Suprapubic skin (tissue), 4 donors: ENCODE data around the gene KIAA0753. TPM values are rescaled to one million over a fixed set of nuclear protein-coding genes. Genes with fewer than 3 reads are reported as not detected.

Experiments
- DNase-seq, 2 donors: peaks; one replicate each; pipeline ENCODE4 v3.0.0-alpha.2; 2019; ENCODE audit warnings: low spot score in 2 of 2
- H3K27ac ChIP-seq: fragments of 200-600 bp; sonication (generic); one replicate; pipeline ENCODE4 v1.5.1; 2019
- H3K27me3 ChIP-seq: fragments of 200-600 bp; sonication (generic); one replicate; pipeline ENCODE4 v1.5.1; 2019
- H3K36me3 ChIP-seq: fragments of 200-600 bp; sonication (generic); one replicate; pipeline ENCODE4 v1.5.1; 2019
- H3K4me1 ChIP-seq: fragments of 200-600 bp; sonication (generic); one replicate; pipeline ENCODE4 v1.5.1; 2019
- H3K4me3 ChIP-seq: fragments of 200-600 bp; sonication (generic); one replicate; pipeline ENCODE4 v1.5.1; 2019; ENCODE audit warnings: mild to moderate bottlenecking
- H3K9me3 ChIP-seq: fragments of 200-600 bp; sonication (generic); one replicate; pipeline ENCODE4 v1.5.1; 2019
- EP300 ChIP-seq: sonication (generic); formaldehyde crosslinking; IDR thresholded peaks from one replicate; pipeline ENCODE4 v1.6.1; 2017; ENCODE audit warnings: antibody characterized with exemption
- POLR2A ChIP-seq, 2 donors: fragments of 450-650 bp; IDR thresholded peaks; one replicate each; pipeline ENCODE4 v1.6.1; 2017; ENCODE audit warnings: antibody characterized with exemption in 2 of 2, mild to moderate bottlenecking in 2 of 2, moderate library complexity in 2 of 2
- POLR2AphosphoS5 ChIP-seq, 3 donors: sonication (generic); formaldehyde crosslinking; IDR thresholded peaks; one replicate each; pipeline ENCODE4 v1.6.1; 2017; ENCODE audit warnings: antibody characterized with exemption in 3 of 3
- WGBS: methylation state at CpG from one replicate; pipeline ENCODE4 v1.1.5; 2018; 5-methylcytosine and 5-hydroxymethylcytosine counted together
- total RNA-seq, 4 donors: library from RNA; depleted of rRNA; stranded (reverse); fragments of >200 nt; gene quantifications; one replicate each; pipeline ENCODE4 v1.1.0, GENCODE V29; 2016
- TF ChIP-seq, protein P1 (sequence below), 2 donors: fragments of 200-600 bp in 1 of 2; fragments of 450-650 bp in 1 of 2; sonication (generic) in 1 of 2; IDR thresholded peaks; one replicate each; pipeline ENCODE4 v1.5.1; 2016 to 2019; ENCODE audit warnings: antibody characterized with exemption in 2 of 2, mild to moderate bottlenecking in 1 of 2, moderate library complexity in 1 of 2

Gene KIAA0753
- total RNA-seq, 4 donors from 2014 or later: 4.9 to 24.9 (median 10.4) TPM

DNA sequence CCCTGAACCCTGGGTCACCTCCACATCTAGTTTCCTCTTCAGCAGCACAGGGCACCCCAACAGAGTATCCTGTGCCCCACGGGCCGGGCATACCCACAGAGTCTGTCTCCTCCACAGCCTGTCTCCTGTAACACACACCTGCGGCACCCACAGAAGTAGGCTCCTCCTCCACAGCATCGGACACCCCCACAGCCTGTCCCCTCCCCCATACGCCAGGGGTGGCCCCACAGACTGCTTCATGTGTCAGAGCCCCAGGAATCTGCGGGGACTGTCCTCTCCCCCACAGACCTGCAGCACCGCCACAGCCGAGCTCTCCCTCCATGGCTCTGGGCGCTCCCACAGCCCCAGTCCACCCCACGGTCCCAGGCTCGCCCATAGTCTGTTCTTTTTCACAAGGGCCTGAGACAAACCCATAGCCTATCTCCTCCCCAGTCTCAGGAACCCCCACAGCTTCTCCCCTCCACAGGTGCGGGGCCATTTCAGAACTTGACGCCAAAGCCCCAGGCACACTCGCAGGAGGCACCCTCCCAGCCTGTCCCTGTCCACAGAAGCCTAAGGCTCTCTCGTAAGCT, 1.4 kb downstream of the KIAA0753 start:
- peaks cover 51% of the 10 kb centered on the region for H3K4me1 ChIP-seq
- DNase-seq: no peak
- peak overlapping the region; percentile 89 for H3K4me3 ChIP-seq
- no peaks in the 10 kb centered on the region for H3K9me3 ChIP-seq
- no peak overlapping the region for H3K27ac ChIP-seq
- TF ChIP-seq EP300 (no peak), POLR2AphosphoS5 (IDR thresholded peaks at IDR 0.05) (no peak), POLR2A (IDR thresholded peaks at IDR 0.05) (no peak)
- TF ChIP-seq, protein P1, sequence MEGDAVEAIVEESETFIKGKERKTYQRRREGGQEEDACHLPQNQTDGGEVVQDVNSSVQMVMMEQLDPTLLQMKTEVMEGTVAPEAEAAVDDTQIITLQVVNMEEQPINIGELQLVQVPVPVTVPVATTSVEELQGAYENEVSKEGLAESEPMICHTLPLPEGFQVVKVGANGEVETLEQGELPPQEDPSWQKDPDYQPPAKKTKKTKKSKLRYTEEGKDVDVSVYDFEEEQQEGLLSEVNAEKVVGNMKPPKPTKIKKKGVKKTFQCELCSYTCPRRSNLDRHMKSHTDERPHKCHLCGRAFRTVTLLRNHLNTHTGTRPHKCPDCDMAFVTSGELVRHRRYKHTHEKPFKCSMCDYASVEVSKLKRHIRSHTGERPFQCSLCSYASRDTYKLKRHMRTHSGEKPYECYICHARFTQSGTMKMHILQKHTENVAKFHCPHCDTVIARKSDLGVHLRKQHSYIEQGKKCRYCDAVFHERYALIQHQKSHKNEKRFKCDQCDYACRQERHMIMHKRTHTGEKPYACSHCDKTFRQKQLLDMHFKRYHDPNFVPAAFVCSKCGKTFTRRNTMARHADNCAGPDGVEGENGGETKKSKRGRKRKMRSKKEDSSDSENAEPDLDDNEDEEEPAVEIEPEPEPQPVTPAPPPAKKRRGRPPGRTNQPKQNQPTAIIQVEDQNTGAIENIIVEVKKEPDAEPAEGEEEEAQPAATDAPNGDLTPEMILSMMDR (IDR thresholded peaks at IDR 0.05): no peak
- H3K36me3 ChIP-seq: peaks cover 10% of the 10 kb centered on the region
- H3K27me3 ChIP-seq: no peaks in the 10 kb centered on the region
- WGBS: 5% methylated on average over 4 of the region's 15 CpGs

DNA sequence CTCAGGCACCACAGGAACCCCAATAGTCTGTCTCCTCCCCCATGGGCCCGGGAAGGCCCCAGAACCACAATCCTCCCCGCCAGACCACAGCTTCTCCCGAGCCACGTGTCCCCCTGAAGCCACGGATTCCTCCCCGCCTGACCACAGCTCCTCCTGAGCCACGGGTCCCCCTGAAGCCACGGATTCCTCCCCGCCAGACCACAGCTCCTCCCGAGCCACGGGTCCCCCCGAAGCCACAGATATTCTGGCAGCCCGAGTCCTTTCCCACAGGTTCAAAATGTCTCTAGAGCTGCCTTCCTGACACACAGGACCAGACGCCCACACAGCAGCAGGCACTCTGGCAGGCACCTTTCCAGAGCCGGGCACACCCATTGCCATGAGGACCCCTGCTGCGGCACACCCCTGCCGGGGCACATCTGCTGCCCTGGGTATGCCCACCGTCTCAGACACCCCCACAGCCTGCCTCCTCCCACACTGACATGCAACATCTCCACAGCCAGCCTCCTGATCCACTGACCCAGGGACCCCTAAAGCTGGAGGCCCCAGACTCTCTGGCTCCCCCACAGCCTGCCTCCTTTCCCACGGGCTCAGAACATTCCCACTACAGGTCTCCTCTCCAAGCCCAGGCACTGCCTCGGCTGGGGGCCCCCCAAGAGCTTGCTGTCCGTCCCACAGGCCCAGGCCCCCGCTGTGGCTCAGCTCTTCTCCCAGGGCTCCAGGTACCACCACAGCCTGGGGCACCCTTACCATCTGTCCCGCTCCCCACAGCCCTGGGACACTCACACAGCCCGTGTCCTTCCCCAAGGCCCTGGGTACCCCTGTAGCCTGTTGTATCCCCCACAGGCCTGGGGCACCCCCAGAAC, 2.2 kb downstream of the KIAA0753 start:
- Histone ChIP-seq H3K9me3 (no peaks in the 10 kb centered on the region), H3K4me1 (peaks cover 45% of the 10 kb centered on the region), H3K27me3 (no peaks in the 10 kb centered on the region), H3K4me3 (no peak overlapping the region), H3K27ac (no peak overlapping the region), H3K36me3 (peaks cover 12% of the 10 kb centered on the region)
- DNase-seq: no peak
- WGBS: 84% methylated on average over 23 of the region's 24 CpGs
- TF ChIP-seq EP300 (no peak), POLR2A (IDR thresholded peaks at IDR 0.05) (no peak), POLR2AphosphoS5 (IDR thresholded peaks at IDR 0.05) (no peak)
- TF ChIP-seq, protein P1 (IDR thresholded peaks at IDR 0.05): no peak

DNA sequence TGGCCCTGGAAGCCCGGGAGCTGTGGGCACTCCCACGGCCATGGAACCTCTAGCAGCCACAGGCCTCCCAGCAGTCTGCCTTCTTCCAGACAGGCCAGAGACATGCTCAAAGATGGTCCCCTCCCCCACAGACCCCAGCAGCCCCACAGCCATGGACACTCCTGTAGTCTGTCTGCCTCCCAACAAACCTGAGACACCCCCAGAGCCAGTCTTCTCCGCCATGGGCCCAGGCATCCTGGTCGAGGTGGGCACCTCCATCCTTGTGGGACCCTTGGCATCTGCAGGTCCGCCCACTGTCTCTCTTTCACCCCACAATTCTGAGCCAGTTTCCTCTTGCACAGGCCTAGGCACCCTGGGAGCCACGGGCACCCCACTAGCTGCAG, 3.1 kb downstream of the KIAA0753 start:
- peaks cover 37% of the 10 kb centered on the region for H3K4me1 ChIP-seq

DNA sequence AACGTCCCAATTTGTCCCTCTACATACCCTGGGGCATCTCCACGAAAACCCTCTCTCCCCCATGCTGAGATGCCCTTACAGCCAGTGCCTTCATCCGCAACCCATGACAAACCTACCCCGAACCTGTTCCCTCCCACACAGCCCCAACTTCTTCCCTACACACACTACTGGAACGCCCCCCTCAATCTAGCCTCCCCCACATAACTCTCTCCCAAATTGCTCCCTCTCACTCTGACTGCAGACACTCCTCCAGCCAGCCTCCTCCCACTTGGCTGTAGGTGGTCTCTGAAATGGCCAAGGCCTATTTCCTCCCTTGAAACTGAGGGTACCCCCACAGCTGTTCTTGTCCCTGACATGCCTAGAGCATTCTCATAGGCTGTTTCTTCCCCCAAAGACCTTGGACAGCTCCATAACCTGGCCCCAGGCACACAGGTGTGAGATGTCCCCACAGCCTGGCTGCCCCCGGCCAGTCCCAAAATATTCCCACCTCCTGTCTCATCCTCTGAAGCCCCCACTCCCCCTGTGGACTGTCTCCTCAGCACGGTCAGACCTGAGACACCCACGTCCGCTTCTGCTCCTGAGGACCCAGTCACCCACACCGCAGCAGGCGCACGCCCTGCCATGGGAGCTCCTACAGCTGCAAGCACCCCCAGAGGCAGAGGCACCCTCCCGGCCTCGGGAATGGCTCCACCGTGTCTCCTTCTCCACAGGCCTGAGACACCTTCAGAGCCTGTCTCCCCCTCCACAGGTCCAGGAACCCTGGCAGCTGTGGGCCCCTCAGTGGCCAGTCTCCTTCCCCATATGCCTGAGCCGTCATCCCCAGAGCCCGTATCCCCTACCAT, 3.7 kb downstream of the KIAA0753 start:
- no peak overlapping the region for H3K4me3 ChIP-seq
- H3K27me3 ChIP-seq: no peaks in the 10 kb centered on the region
- TF ChIP-seq POLR2A (IDR thresholded peaks at IDR 0.05) (no peak), POLR2AphosphoS5 (IDR thresholded peaks at IDR 0.05) (no peak), EP300 (no peak)
- TF ChIP-seq, protein P1 (IDR thresholded peaks at IDR 0.05): no peak
- H3K36me3 ChIP-seq: peaks cover 25% of the 10 kb centered on the region
- H3K27ac ChIP-seq: no peak overlapping the region
- no peak for DNase-seq
- WGBS: 94% methylated on average over 14 of the region's 17 CpGs
- H3K9me3 ChIP-seq: no peaks in the 10 kb centered on the region
- peaks cover 31% of the 10 kb centered on the region for H3K4me1 ChIP-seq

More for the DNA sequence above, 3.1 kb downstream of the KIAA0753 start:
- no peak for DNase-seq
- no peak for TF ChIP-seq EP300
- no peak for TF ChIP-seq POLR2A (IDR thresholded peaks at IDR 0.05)
- TF ChIP-seq, protein P1 (IDR thresholded peaks at IDR 0.05): no peak
- no peak for TF ChIP-seq POLR2AphosphoS5 (IDR thresholded peaks at IDR 0.05)
- 90% methylated on average over 6 of the region's 6 CpGs for WGBS
- H3K27me3 ChIP-seq: no peaks in the 10 kb centered on the region
- H3K27ac ChIP-seq: no peak overlapping the region
- H3K9me3 ChIP-seq: no peaks in the 10 kb centered on the region
- H3K4me3 ChIP-seq: no peak overlapping the region
- peaks cover 20% of the 10 kb centered on the region for H3K36me3 ChIP-seq

DNA sequence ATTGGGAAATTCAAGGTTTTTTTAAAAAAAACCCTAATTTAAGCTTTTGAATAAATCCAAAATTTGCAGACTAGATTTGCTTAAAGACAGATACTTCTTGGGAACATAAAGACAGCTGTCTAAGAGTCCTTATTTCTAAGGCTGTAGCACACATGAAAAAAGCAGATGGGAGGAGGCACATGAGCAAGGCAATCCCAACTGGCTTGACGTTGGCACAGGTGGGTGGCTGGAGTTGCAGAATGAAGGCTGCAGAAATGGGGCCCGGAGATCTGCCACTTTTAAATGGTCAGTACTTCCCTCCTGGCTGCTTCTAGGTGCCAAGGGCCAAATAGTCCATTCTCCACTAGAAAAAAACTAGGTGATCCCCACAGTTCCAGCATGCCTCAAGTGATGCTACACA, 4.4 kb downstream of the KIAA0753 start:
- peaks cover 24% of the 10 kb centered on the region for H3K4me1 ChIP-seq
- no peaks in the 10 kb centered on the region for H3K27me3 ChIP-seq
- H3K27ac ChIP-seq: no peak overlapping the region
- H3K36me3 ChIP-seq: peaks cover 33% of the 10 kb centered on the region
- no peak for DNase-seq
- H3K9me3 ChIP-seq: no peaks in the 10 kb centered on the region
- WGBS: 75% methylated on average over 2 of the region's 2 CpGs
- no peak for TF ChIP-seq POLR2A (IDR thresholded peaks at IDR 0.05)
- TF ChIP-seq, protein P1 (IDR thresholded peaks at IDR 0.05): no peak
- TF ChIP-seq POLR2AphosphoS5 (IDR thresholded peaks at IDR 0.05): no peak
- TF ChIP-seq EP300: no peak
- H3K4me3 ChIP-seq: no peak overlapping the region
